GM18868 (cell line): ENCODE measurements around the gene VN1R5.
"Not testable (repeated sequence)": the region's sequence is repeated elsewhere in the genome, so short reads cannot be mapped to it uniquely, and the experiment has no call there.

Experiments
- ATAC-seq: cut with Tn5 transposase; IDR thresholded peaks from one replicate; pipeline ENCODE4 v1.9.1; 2021; ENCODE audit warnings: mild to moderate bottlenecking, moderate library complexity; ENCODE audit not compliant: unreplicated experiment

The VN1R5 gene

DNA sequence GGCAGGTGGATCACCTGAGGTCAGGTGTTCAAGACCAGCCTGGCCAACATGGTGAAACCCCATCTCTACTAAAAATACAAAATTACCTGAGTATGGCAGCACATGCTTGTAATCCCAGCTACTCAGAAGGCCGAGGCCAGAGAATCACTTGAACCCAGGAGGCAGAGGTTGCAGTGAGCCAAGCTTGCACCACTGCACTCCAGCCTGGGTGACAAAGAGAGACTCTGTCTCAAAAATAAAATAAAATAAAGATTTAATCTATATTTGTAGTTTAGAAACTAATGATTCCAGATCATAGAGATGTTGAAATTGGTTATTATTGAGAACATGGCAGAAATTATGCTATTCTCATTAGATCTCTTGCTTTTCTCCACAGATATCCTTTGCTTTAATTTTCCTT lies at the start of gene VN1R5:
Gene VN1R5, plus strand, starts transcription at position 301 of the 400 bp plus-strand sequence.
- not testable (repeated sequence) for ATAC-seq

DNA sequence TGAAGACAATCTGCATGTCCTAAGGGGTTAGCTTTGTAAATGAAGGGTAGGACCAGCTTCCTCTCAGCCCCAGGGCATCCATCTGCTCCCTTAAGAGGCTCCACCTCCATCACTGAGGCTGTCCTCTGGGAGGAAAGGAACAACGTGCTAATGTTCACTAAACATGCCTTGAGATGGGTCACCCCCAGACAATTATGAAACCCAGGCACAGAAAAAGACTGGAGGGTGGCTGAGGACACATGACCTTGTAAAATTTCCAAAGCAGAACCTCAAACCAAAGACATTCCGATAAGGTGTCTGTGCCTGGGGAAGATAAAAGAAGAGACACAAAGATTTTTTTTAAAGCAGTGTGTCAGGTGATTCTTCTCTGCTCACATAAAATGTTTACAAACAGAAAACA lies 46.5 kb upstream of the VN1R5 start:
- no peak for ATAC-seq

DNA sequence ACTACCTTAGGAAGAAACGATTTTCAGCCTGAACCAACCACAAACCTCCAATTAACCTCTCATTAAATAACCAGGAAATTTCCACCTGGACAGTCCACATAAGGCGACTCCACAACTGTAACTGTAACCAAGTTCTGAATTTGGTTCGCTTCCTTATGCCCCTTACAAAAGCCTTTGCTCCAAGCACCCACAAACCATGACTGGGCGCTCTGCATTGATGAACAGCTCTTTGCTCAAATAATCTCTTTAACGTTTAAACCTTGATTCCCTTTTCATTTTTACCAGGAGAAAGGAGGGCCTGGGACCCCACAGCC lies 45.9 kb upstream of the VN1R5 start:
- ATAC-seq: peak; percentile 1

DNA sequence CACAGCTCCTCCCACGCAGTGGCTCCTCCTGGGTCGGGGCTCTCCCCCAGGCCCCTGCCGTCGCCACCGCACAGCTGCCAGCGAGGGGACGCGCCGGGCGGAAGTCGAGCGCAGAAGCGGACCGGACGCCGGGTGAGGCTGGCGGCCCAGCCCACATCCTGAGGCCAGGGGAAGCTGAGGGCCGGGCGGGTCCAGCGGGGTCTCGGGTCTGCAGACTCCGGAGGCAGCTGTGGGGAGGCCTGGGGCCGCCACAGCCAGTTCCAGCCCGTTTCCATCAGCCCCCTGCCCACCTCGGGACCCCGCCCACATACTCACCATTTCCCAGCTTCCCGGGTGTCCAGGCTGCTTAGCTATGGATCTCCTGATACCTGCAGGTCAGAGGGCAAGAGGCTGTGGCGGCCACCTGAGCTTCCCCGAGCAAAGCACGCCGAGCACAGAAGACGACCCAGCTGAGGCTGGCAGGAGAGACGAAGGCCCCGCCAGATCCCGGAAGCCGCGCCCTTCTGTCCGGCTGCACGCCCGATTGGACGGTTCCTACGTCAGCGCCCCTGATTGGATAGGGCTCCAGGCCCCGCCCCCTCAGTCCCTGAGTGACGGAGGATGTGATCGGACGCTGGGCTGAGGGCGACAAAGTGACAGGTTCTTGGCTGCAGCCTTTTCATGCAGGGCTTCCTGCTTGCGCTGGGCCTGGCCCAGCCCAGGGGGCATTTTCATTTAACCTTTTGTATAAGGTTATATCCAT lies 45.3 kb upstream of the VN1R5 start:
- peak; percentile 93 for ATAC-seq

DNA sequence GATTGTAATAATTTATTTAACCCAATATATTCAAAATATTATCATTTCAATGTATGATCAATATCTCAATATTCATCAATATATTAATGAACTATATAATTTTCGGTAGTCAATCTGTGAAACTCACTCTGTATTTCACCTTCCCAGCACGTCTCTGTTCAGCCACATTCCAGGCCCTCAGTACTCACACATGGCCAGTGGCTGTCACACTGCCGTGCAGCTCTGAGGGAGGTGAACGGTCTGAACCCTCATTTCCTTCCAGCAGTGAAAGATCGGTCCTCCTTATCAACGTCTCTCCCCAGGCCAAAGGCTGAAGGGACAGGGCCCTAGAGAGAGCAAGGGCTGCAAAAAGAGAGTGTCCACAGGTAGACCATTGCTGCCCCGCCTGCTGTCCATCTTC lies 44.5 kb upstream of the VN1R5 start:
- no peak for ATAC-seq

DNA sequence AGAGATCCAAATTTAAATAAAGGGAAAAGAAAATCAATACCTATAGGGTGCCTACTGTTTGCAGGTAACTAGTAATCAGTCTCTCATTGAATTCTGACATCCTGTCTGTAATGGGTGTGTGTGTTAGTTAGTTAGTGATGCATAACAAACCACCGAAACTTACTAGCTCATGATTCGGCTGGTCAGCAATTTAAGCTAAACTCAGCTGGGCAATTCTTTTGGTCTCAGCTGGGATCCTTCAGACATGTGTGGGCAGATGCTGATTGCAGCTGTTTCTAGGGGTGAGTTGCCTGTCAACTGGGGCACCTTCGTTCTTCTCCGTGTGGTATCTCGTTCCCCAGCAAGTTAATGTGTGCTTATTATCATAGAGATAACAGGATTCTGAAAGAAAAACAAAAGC lies 43.9 kb upstream of the VN1R5 start:
- ATAC-seq: peak; percentile 45

DNA sequence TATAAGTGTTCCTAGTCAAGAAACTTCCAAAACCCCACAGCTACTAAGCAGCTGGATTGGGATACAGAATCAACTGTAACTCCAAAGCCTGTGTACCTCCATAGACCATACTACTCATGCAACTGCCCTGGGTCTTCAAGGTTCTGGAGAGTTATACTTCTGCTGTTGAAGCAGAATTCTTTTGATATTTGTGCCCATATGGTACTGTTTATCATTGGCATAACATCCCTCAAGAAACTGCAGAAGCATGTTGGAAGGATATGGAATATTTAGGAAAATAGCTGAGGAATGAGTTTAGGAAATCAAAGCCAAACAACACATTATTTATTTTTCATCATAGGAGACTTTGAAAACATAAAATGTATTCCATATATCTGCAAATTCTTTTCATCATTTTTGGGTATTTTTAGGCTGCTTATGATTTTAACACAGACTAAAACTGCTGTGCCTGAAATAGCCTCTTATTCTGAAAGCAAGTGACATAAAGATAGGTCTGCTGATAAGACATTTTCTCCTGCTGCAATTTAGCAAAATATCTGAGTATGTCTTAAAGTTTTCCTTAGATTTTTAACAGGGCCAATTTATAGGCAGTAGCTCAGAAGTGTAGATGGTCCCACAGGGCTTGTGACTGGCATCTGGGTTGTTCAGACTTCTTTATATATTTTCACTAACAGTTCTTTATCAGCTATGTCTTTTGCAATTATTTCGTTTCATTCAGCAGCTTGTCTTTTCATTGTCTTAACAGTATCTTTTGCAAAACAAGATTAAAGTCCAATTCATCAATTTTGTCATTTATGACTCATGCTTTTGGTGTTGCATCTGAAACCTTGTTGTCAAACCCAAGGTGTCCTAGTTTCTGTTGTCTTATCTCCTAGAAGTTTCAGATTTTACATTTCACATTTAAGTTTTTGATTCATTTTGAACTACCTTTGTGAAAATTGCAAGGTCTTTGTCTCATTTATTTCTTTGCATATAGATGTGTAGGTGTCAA lies 43.0 kb upstream of the VN1R5 start:
- ATAC-seq: no peak

DNA sequence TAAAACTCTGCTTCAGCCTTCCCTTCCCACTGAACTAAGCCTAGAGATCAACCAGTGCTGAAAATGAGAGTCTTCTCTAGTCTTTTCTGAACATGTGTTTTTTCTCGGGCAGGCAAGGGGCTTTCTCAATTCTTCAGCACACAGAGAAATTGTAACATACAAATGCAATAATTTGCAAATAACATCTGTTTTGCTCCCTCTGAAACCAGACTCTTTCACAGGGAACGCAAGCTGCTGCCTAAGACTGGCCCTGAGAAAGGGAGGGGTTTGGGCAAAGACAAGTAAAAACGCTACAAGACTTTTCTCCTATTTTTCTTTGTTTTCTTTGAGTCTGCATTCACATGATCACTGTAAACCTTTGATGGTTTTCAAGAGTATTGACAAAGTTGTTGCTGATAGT lies 39.6 kb upstream of the VN1R5 start:
- ATAC-seq: no peak

DNA sequence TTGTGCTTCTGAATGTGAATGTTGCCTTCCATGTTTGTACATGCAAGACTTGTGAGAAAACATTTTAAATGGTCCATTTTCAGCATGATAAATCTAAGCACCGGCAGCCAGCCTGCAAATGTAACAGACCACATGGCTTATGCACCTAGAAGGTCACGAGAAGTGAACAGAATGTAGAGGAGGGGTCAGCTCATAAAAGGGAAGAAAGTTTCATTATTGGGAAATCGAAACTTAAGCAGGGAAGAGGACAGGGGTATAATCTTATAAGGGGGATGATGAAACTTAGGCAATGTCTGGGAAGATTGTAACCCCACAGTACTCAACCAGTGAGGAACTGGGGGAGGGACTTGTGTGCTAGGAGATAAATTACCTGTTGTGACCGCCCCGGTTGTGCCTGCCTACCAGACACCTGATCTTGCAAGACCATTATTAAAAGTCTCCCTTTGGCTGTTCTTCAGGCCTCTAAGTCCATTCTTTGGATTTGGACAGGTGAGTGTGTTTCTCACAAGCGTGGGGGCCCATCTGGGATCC lies 37.7 kb upstream of the VN1R5 start:
- no peak for ATAC-seq

DNA sequence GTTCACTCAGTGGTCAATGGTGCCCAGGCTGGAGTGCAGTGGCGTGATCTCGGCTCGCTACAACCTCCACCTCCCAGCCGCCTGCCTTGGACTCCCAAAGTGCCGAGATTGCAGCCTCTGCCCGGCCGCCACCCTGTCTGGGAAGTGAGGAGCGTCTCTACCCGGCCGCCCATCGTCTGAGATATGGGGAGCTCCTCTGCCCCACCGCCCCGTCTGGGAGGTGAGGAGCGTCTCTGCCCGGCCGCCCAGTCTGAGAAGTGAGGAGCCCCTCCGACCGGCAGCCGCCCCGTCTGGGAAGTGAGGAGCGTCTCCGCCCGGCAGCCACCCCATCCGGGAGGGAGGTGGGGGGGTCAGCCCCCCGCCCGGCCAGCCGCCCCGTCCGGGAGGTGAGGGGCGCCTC lies 35.6 kb upstream of the VN1R5 start:
- not testable (repeated sequence) for ATAC-seq

DNA sequence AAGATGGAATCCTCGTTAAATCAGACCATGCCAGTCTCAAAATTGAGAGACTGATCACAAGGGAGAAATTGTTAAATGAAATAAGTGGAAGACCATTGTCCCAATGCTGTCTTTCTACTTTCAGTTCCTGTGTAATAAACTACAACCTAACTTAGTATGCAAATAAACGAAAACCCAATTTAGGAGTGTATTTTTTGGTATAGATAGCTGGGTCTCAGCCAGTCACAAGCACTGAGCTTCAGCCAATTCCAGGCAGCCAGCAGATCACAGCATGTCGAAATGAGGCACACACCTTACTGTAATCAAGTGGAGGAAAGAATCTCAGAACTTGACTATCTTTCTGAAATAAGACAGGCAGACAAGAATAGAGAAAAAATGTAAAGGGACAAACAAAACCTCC lies 33.0 kb upstream of the VN1R5 start:
- ATAC-seq: no peak

DNA sequence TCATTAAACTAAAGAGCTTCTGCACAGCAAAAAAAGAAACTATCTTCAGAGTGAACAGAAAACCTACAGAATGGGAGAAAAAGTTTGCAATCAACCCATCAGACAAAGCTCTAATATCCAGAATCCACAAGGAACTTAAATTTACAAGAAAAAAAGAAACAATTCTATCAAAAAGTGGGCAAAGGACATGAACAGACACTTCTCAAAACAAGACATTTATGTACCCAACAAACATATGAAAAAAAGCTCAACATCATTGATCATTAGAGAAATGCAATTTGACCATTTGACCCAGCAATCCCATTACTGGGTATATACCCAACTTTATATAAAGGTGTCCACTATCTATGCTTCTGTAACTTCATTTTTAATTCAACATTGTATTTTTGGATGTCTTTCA lies 31.1 kb upstream of the VN1R5 start:
- ATAC-seq: no peak

DNA sequence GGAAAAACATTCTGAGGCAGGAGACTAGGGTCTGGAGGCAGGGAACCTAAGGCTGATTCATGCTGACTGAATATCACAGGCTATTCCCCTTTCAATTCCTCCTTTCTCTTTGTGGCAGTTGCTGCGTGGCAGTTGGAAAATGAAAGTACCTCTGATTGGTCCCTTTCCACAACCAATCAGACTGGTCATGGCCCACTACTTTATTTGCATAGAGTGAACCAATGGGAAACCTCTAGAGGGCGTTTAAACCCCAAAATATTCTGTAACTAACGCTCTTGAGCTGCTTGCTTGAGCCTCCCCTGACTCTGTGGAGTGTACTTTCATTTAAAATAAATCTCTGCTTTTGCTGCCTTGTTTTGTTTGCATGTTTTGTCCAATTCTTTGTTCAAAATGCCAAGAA lies 27.7 kb upstream of the VN1R5 start:
- no peak for ATAC-seq

DNA sequence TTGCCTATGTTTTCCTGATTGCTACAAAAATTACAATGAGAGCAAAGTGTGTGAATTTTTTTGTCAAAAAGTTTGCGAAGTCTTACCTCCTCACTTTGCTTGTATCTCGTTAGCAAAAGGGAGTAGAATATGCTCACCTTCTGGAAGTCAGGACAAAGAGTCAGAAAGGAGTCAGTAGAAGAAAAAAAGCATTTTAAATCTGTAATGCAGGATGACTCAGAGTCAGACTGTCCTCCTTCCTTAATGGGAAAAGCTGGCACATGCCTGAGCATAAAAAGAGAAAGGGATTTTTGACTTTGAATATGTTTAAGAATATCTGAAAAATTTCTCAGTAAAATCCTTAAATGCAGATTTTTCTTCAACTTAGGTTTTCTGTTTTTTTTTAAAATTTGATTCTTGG lies 14.2 kb upstream of the VN1R5 start:
- no peak for ATAC-seq

DNA sequence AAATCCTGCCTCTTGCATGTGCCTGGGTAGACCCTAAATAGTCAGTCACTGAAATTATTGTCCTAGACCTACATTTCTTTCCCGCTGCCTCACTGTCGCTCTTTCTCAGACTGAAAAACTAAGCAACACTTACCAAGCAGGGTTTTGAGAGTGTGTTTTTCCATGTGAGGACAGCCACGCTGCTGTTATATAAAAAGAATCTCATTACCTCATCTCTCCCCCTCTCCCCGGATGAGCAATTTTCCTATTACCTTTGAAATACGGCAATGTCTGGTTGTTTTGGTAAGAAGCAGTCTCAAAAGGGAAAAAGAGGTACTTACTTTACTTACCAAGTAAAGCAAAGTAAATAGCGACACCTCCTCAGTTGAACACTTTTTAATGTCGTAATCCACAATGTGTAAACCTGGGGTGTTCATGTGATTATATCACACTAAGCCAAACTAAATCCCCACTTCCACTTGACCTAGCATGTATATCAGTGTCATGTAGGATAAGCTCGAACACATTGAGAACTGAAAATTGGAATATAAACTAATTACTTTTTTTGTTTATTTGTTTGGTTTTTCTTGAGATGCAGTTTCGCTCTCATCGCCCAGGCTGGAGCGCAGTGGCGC lies 12.2 kb upstream of the VN1R5 start:
- no peak for ATAC-seq

DNA sequence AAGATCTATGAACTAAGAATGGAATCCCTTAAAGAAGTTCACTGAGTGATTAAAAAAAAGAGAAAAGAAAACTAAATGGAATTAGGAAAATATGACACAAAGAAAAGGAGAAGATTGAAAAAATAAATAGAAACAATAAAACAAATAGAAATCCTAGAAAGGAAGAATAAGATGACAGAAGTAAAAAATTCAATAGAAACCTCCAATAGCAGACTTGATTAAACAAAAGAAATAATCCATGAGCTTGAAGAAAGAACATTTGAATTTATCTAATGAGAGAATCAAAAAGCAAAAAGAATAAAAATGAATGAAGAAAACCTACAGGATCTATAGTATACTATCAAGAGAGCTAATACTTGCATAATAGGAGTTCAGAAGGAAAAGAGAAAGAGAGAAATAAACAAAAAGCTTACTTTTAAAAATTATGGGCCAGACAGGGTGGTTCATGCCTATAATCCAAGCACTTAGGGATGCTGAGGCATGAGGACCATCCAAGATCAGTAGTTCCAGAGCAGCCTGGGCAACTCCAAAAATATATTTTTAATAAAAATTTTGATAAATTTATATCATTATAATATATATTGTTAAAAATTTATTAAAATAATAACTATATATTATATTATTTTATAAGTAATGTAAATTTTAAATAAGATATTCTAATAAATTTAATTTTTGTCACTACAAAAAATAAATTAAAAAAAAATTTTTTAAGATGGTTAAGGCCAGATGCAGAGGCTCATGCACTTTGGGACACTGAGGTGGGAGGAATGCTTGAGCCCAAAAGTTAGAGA lies 9.4 kb upstream of the VN1R5 start:
- no peak for ATAC-seq

DNA sequence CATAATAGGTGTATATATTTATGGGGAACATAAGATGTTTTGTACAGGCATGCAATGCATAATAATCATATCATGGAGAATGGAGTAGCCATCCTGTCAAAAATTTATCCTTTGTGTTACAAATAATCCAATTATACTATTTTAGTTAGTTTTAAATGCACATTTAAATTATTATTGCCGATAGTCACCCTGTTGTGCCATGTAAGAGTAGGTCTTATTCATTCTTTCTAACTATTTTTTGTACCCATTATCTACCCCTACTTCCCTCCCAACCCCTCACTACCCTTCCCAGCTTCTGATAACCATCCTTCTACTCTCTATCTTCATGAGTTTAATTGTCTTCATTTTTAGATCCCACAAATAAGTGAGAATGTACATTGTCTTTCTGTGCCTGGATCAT lies 8.3 kb upstream of the VN1R5 start:
- no peak for ATAC-seq

DNA sequence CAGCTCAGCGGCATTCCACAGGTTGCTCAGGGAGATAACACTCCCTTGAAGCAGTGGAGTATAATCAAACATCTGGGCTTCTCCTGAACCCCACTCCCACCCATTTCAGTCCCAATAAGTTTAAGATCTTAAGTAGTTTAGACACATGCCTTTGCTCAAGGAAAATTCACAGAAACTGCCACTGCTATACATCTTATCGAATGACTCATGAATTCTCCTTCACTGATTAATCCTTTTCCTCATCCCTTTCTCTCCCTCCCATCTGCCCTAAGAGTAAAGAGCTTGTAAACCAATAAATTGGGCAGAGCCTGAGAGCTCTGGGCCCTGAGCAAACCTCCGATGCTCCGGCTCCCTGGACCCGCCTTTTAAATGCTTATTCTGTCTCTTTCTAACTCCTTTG lies 10.2 kb downstream of the VN1R5 start:
- no peak for ATAC-seq

DNA sequence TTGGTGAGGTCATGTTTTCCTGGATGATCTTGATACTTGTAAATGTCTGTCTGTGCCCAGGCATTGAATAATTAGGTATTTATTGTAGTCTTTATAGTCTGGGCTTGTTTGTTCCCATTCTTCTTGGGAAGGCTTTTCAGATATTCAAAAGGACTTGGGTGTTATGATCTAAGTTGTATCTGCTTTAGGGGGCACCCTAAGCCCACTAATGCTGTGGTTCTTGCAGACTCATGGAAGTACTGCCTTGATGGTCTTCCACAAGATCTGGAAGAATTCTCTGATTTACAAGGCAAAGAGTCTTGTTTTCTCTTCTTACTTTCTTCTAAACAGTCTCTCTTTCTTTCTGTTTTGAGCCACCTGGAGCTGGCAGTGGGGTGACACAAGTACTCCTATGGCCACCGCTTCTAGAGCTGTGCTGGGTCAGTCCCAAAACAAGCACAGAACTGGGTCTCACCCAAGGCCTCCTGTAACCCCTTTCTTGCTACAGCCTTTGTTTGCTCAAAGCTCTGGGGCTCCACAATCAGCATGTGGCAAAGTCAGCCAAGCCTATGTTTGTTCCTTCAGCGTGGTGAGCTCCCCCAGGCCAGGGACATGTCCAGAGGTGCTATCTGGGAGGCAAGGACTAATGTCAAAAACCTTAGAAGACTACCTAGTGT lies 12.6 kb downstream of the VN1R5 start:
- ATAC-seq: no peak

DNA sequence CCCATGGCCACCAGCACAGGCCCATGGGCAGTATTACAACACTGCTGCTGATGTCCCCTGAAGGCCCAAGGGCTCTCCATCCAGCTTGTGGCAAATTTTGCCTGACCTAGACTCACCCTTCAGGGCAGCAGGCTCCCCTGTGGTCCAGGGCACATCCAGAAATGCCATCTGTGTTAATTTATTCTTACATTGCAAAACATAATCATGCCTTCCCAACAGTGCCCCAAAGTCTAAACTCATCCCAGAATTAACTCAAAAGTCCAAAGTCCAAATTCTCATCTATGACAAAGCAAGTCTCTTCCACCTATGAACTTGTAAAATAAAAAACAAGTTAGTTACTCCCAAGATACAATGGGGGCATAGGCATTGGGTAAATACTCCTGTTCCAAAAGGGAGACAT lies 13.3 kb downstream of the VN1R5 start:
- no peak for ATAC-seq
